Measurements from ENCODE around the gene ZC3HAV1L.

The ZC3HAV1L gene

DNA sequence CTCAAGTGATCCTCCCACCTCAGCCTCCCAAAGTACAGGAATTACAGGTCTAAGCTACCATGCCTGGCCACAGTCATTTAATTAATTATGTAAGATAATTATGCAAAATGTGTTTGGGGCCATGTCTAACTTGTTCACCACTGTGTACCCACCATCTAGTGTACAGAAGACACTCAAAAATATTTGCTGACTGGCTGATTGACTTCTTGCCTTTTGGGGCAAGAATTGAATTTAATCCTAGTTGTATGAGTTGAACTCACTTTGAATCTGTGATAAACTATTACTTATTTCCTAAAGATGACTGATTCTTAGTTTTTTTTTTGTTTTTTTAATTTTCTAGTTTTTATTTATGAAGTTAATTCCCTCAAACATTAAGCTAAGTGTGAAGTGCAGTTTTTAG is 15.8 kb upstream of the ZC3HAV1L start:
- no peak overlapping the region for H3K9ac ChIP-seq (ENCODE audit: low read length)
- H2AFZ ChIP-seq (ENCODE audit: low read length), result no peak overlapping the region
- no peaks in the 10 kb centered on the region for H3K4me1 ChIP-seq (ENCODE audit: low read length)
- no peaks in the 10 kb centered on the region for H3K9me2 ChIP-seq (replicated peaks; ENCODE audit: insufficient read depth, low read length)
- no peaks in the 10 kb centered on the region for H3K79me2 ChIP-seq (ENCODE audit: low read length)
- H3K27ac ChIP-seq (ENCODE audit: low read length), result no peak overlapping the region
- H4K20me1 ChIP-seq (ENCODE audit: insufficient read depth, low read length), result no peaks in the 10 kb centered on the region
- DNase-seq, result no peak
- H3K36me3 ChIP-seq (replicated peaks; ENCODE audit: insufficient read depth, low read length), result peaks cover 4% of the 10 kb centered on the region
- no peak overlapping the region for H3K4me3 ChIP-seq (ENCODE audit: low read length)
- no peaks in the 10 kb centered on the region for H3K9me3 ChIP-seq (replicated peaks; ENCODE audit: insufficient read depth, low read length)
- H3K27me3 ChIP-seq (replicated peaks; ENCODE audit: insufficient read depth, low read length), result no peaks in the 10 kb centered on the region
- H3K4me2 ChIP-seq (ENCODE audit: low read depth, low read length), result no peak overlapping the region
- TF ChIP-seq, protein P1, sequence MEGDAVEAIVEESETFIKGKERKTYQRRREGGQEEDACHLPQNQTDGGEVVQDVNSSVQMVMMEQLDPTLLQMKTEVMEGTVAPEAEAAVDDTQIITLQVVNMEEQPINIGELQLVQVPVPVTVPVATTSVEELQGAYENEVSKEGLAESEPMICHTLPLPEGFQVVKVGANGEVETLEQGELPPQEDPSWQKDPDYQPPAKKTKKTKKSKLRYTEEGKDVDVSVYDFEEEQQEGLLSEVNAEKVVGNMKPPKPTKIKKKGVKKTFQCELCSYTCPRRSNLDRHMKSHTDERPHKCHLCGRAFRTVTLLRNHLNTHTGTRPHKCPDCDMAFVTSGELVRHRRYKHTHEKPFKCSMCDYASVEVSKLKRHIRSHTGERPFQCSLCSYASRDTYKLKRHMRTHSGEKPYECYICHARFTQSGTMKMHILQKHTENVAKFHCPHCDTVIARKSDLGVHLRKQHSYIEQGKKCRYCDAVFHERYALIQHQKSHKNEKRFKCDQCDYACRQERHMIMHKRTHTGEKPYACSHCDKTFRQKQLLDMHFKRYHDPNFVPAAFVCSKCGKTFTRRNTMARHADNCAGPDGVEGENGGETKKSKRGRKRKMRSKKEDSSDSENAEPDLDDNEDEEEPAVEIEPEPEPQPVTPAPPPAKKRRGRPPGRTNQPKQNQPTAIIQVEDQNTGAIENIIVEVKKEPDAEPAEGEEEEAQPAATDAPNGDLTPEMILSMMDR (IDR thresholded peaks at IDR 0.05; ENCODE audit: low read length), result no peak
- TF ChIP-seq EZH2 (optimal IDR thresholded peaks at IDR 0.05; ENCODE audit: low read depth, low read length) (no peak), EZH2phosphoT487 (IDR thresholded peaks at IDR 0.05; ENCODE audit: low read length) (no peak)
- no peaks in the 10 kb centered on the region for H3F3A ChIP-seq (ENCODE audit: insufficient read depth, low read length)

DNA sequence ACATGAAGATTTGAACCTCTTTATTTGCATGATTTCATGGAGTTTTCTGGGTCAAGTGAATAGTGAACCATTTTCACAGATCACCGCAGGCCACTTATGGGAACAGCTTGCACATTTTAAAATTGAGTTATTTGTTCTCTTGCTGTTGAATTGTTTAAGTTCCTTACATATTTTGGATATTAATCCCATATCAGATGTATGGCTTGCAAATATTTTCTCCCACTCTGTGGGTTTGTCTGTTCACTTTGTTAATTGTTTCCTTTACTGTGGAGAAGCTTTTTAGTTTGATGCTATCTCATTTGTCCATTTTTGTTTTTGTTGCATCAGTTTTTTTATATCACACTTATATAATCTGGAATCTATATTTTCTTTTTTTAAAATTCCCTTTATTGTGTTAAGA is 14.1 kb upstream of the ZC3HAV1L start:
- Histone ChIP-seq H3K9ac (ENCODE audit: low read length) (no peak overlapping the region), H3K27ac (ENCODE audit: low read length) (no peak overlapping the region), H3K4me1 (ENCODE audit: low read length) (no peaks in the 10 kb centered on the region), H3F3A (ENCODE audit: insufficient read depth, low read length) (0 out of 2 replicates have a peak, but pooled peaks cover 2% of the 10 kb centered on the region), H3K4me3 (ENCODE audit: low read length) (no peak overlapping the region), H3K9me2 (replicated peaks; ENCODE audit: insufficient read depth, low read length) (no peaks in the 10 kb centered on the region), H2AFZ (ENCODE audit: low read length) (no peak overlapping the region), H3K9me3 (replicated peaks; ENCODE audit: insufficient read depth, low read length) (no peaks in the 10 kb centered on the region), H3K27me3 (replicated peaks; ENCODE audit: insufficient read depth, low read length) (no peaks in the 10 kb centered on the region), H3K79me2 (ENCODE audit: low read length) (no peaks in the 10 kb centered on the region), H3K36me3 (replicated peaks; ENCODE audit: insufficient read depth, low read length) (no peaks in the 10 kb centered on the region; the same call in none of the 2 replicates), H3K4me2 (ENCODE audit: low read depth, low read length) (no peak overlapping the region), H4K20me1 (ENCODE audit: insufficient read depth, low read length) (no peaks in the 10 kb centered on the region)
- TF ChIP-seq, protein P1 (IDR thresholded peaks at IDR 0.05; ENCODE audit: low read length), result no peak
- TF ChIP-seq EZH2 (optimal IDR thresholded peaks at IDR 0.05; ENCODE audit: low read depth, low read length), result no peak
- TF ChIP-seq EZH2phosphoT487 (IDR thresholded peaks at IDR 0.05; ENCODE audit: low read length), result no peak
- DNase-seq, result no peak

DNA sequence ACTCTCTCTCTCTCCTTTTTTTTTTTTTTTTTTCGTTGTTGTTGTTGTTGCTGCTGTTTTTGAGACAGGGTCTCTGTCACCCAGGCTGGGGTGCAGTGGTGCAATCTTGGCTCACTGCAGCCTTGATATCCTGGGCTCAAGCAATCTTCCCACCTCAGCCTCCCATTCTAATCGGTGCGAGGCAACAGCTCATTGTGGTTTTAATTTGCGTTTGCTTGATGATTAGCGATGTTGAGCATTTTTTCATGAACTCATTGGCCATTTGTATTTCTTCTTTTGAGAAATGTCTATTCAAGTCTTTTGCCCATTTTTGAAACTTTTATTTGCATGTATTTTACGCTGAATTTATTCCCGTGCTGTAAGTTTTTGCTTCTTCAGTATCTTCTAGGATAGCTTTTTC is 13.3 kb upstream of the ZC3HAV1L start:
- H3K79me2 ChIP-seq (ENCODE audit: low read length), result no peaks in the 10 kb centered on the region
- no peaks in the 10 kb centered on the region for H4K20me1 ChIP-seq (ENCODE audit: insufficient read depth, low read length)
- H3K9ac ChIP-seq (ENCODE audit: low read length), result no peak overlapping the region
- H2AFZ ChIP-seq (ENCODE audit: low read length), result no peak overlapping the region
- 0 out of 2 replicates have a peak, but pooled peaks cover 3% of the 10 kb centered on the region for H3K4me1 ChIP-seq (ENCODE audit: low read length)
- H3F3A ChIP-seq (ENCODE audit: insufficient read depth, low read length), result 0 out of 2 replicates have a peak, but pooled peaks cover 4% of the 10 kb centered on the region
- no peaks in the 10 kb centered on the region for H3K9me2 ChIP-seq (replicated peaks; ENCODE audit: insufficient read depth, low read length)
- no peak overlapping the region for H3K27ac ChIP-seq (ENCODE audit: low read length)
- H3K9me3 ChIP-seq (replicated peaks; ENCODE audit: insufficient read depth, low read length), result no peaks in the 10 kb centered on the region
- H3K36me3 ChIP-seq (replicated peaks; ENCODE audit: insufficient read depth, low read length), result no peaks in the 10 kb centered on the region; the same call in none of the 2 replicates
- H3K27me3 ChIP-seq (replicated peaks; ENCODE audit: insufficient read depth, low read length), result no peaks in the 10 kb centered on the region
- TF ChIP-seq EZH2 (optimal IDR thresholded peaks at IDR 0.05; ENCODE audit: low read depth, low read length) (no peak), EZH2phosphoT487 (IDR thresholded peaks at IDR 0.05; ENCODE audit: low read length) (no peak)
- TF ChIP-seq, protein P1 (IDR thresholded peaks at IDR 0.05; ENCODE audit: low read length), result no peak
- no peak for DNase-seq
- no peak overlapping the region for H3K4me2 ChIP-seq (ENCODE audit: low read depth, low read length)
- H3K4me3 ChIP-seq (ENCODE audit: low read length), result no peak overlapping the region

Data from MM.1S (cell line).